HG03196 (cell line): ENCODE measurements around the gene TP53I11.

Experiments
- ATAC-seq: cut with Tn5 transposase; IDR thresholded peaks from one replicate; pipeline ENCODE4 v1.9.1; 2021; ENCODE audit not compliant: unreplicated experiment

Gene TP53I11

GRCh38 chr11:44916331-44916730 is 34.4 kb downstream of the TP53I11 start:
- no peak for ATAC-seq

DNA sequence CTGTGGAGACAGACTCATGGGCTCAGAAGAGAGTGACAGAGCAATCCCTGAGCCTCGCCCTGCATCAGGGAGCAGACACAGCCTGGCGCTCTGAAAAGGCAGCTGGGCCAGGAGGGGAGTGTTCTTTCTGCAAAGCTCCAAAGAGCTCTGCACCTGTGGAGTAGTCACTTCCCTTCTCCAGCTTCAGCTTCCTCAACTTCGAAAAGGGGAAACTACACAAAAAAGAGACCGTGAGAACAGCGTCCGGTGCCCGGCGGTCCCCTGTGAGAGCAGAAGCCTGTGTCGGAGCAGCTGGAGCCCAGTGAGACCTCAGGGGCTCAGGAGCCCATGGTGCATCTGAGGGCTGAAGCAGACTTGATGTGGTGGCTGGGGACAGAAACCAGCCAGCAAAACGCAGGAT is 35.1 kb downstream of the TP53I11 start:
- ATAC-seq = no peak

DNA sequence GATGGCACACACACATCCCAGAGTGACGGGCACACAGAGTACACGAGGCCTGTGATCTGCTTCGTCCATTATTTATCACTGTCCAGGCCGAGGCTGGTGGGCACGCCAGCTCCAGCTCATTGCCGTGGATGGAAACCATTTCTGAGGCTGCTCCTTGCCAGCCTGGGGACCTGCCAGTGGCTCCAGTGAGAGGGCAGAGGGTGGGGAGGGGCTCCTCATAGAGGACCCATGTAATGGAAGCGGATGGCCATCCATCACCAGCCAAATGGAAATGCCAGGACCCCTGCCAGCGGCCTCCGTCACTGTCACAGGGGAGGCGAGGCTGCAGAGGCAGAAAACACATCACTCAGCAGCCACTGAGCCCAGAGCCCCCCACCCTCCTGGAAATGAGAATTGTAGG is 35.7 kb downstream of the TP53I11 start:
- no peak for ATAC-seq

DNA sequence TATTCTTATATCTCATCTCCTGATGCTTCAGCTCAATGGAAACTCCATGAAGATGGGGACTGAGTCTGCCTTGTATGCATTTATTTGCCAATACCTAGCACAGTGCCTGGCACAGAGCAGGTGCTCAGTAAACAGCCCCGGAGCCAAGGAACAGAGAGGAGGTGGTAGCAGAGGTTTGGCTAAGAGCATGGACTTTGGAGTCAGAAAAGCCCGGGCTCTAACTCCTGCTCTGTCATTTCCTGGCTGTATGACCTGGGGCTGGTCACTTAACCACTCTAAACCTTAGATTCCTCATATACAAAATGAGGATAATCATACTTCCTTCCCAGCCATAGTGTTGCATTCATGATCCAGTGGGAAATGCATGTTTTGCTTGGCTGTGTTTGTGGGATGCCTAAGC is 36.6 kb downstream of the TP53I11 start:
- ATAC-seq = no peak

DNA sequence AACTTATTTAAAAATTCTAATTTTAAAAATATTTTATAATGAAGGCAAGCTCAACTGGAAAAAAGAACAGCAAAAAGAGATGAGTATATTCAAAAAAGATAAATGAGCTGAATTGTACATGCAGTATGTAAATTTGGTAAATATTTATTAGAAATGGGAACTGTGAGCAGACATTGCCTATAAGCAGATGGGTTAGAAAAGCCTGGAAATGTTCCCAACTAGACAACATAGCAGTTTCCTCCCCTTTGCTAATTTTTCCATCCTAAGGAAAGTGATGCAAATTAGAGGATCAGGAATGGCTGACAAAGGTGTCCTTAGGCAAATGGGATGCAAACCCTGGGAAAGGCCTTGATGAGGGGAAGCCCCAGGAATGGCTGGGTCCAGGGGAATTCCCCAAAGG is 37.2 kb downstream of the TP53I11 start:
- no peak for ATAC-seq

GRCh38 chr11:44912270-44912987 is 38.3 kb downstream of the TP53I11 start:
- ATAC-seq = no peak

DNA sequence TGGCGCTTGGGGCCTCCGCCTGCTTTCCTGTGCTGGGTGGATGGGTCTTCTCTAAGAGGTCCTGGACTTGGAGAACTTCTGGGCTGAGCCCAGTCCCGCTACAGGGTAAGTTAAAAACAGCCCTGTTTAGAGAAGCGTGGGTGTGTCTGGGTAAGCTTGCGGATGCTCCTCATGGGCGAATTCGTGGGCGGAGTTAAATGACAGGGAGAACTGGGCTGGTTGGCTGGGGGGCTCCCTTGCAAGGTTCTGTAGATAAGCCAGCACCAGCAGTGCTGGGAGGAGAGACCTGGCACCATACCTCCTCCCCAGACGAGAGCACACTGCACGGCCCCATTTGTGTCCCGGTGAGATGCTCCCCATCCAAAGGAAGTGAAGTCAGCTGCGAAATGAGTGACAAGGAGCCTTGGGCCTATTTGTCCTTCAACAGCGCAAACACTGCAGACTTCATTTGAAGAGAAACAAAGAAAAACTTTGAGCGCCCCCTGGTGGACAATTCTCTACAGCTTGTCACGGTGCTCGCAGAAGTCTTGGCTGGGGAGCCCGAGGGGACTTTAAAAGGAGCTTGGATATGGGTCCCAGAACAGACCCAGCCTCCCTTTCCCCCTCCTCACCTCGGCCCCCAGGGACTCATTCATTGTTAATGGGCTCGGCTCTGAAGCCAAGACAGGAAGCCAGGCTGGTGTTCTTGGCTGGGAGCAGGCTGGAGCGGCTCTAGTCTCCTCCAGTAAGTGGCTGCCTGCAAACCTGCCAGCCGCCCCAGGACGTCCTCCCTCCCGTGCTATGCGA is 39.5 kb downstream of the TP53I11 start:
- ATAC-seq = no peak

DNA sequence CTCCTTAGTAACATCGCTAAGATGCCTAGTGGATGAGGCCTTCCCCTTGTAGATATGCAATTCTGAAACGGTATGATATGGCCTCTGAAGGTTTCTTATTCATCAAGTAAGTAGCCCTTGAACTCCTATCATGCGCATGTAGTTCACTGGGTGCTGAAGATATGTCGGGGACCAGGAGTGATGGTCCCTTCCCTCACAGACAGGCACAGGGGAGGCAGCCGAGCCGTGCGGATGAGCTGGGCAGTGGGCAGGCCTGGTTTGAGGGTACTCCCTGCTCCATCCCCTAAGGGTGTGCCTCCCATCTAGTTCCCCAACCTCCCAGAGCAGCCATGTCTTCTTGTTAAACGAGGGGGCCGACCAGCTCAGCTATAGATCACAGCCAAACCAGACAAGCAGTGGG is 40.1 kb downstream of the TP53I11 start:
- no peak for ATAC-seq

- no peak for ATAC-seq
Observed at GRCh38 chr11:44909557-44909956, 41.1 kb downstream of the TP53I11 start.

GRCh38 chr11:44906649-44907048 is 44.0 kb downstream of the TP53I11 start:
- no peak for ATAC-seq

GRCh38 chr11:44905131-44905866 is 45.4 kb downstream of the TP53I11 start:
- ATAC-seq = no peak

DNA sequence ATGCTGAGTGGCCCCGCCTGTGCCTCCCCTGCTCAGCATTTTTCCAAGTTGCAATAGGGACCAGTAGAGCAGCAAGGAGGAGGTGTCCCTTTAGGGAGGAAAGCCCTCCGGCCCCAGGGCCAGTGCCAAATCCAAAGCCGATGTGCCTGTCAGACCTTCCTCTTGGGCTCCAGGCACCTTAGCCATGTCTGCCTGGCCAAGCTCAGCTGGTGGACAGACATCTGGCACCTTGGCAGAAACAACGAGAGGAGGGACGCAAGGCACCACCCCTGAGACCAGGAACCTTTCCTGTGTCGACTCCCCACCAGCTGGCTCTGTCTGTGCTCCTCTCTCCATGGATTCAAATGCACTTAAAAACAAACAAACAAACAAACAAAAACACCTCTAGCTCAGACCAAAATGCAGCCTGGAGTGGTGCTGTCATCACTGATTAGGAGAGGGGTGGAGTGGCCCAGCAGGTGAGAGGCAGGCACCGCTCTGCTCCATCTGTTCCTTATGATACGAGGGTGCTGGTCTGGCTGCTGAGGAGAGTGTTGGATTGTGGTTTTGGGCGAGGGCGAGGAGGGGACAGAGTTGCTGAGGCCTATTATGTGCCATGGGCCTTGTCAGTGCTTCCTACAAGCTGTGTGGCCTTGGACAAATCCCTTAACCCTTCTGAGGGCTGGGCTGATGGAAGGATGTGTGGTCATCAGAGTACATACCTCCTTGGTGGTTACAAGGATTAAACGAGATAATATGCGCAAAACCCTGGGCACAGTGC is 46.2 kb downstream of the TP53I11 start:
- ATAC-seq = no peak

DNA sequence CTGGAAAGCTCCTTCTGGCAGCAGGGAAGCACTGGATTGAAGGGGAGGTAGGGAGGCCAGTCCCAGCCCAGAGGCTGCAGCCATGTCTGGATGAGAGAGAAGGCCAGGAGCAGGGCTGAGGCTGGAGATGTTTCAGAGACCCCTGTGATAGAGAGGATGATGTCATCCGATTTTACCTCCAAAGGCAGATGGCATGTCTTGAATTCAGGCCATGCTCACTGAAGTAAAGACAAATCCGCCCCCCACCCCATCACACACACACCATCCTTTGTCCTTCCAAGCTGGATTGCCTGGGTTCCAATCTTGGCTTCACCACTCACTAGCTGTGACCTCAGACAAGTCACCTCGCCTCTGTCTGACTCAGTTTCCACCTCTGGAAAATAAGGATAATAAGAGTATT is 47.2 kb downstream of the TP53I11 start:
- ATAC-seq = no peak

GRCh38 chr11:44903035-44903434 is 47.6 kb downstream of the TP53I11 start:
- no peak for ATAC-seq

- ATAC-seq = no peak
Observed at GRCh38 chr11:44901786-44902185, 48.9 kb downstream of the TP53I11 start.

DNA sequence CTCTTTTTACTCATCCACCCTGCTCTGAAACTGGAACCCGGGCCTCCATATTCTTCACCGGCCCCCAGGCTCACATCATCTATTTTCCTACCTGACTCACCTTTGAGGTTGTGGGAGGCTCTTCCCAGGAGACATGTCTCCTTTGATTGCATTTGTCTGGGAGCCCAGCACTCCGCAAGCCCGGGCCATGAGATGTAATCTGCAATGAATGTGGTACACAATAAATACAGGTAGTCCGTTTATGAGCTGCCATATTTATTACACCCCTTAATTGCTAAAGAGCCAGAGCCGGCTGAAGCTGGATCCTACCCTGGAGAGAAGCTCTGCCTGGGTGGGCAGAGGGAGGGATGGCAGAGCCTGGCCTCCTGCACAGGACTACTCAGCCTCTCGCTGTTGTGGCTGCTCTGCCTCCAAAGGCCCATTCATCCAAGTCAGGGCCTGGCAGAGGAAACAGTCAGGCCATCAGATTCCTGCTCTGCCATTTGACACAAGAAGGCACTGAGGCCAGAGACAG is 49.5 kb downstream of the TP53I11 start:
- ATAC-seq = no peak

DNA sequence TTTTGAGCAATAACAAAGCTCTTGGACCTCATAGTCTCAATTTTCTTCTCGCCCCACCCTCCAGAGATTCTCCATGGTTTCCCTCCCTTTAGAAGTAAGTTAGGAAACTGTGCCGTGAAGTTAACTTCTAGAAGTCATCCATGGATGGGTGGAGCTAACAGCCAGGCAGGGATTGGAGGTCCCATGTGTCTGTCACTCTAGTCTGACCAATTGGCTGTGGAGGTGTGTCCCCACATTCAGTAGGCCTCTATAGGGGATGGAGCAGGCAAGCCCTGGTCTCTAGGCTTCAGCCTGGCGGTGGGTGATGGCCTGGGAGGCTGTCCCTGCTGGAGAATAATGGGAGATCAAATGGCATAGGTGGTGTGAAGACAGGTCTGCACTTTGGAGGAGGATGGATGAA is 50.7 kb downstream of the TP53I11 start:
- no peak for ATAC-seq

GRCh38 chr11:44893846-44894617 is 56.7 kb downstream of the TP53I11 start:
- no peak for ATAC-seq

DNA sequence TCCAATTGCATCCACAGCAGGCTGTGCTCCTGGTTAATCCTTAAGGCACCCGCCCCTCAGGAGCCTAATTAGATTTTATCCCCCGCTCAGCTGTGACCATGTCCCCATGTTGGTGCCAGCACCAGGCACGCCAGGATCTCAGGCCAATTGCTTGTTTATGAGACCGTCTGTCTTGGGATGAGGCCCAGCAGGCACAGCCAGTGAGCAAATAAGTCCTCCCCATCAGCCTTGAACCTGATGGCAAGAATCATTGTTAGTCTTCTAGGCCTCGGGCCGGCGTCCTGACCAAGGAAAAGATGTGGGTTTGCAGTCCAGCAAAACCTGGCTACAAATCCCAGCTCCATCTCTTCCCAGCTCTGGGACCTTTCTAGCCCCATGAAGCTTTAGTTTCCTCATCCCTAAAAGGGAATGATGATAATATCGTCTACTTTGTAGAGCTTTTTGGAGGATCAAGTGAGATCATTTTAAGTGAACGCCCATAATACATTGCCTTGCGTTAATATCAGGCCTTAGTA is 57.3 kb downstream of the TP53I11 start:
- no peak for ATAC-seq

DNA sequence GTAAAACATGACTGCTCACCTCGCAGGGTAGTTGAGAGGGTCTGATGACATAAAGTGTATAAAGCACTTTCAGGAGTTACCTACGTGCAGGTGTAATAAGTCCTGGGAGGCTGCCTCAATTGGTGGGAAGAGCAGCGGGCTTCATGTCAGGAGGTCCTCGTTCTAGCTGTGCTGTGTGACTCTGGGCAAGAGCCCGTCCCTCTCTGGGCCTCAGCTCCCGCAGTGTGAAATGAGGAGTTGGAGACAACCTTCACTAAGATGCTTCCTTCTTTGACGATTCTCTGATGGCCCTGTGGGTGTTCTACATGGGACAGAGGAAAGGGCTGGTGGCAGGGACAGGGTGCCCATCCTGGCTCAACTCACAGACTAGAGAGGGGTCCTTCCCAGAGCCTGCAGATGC is 57.8 kb downstream of the TP53I11 start:
- no peak for ATAC-seq
